GM18858 (cell line): ENCODE results near the gene ATG5.
A peak's percentile ranks its signal among the peaks of the same experiment; 100 is the strongest.

Source experiments
- ATAC-seq: cut with Tn5 transposase; IDR thresholded peaks from one replicate; pipeline ENCODE4 v1.9.1; 2021; ENCODE audit not compliant: unreplicated experiment

The ATG5 gene

GRCh38 chr6:106325336-106326178 lies at the start of gene ATG5:
Gene ATG5 (minus strand): TSS chr6:106325760. CDS start chr6:106316208, 9,552 bp downstream.
- ATAC-seq, result peak; percentile 90

- ATAC-seq, result no peak
Observed at GRCh38 chr6:106373502-106374239, 48.1 kb upstream of the ATG5 start.

GRCh38 chr6:106372838-106373501 lies 47.4 kb upstream of the ATG5 start:
- ATAC-seq, result no peak

- no peak for ATAC-seq
Observed at GRCh38 chr6:106370639-106371038, 45.1 kb upstream of the ATG5 start.

DNA sequence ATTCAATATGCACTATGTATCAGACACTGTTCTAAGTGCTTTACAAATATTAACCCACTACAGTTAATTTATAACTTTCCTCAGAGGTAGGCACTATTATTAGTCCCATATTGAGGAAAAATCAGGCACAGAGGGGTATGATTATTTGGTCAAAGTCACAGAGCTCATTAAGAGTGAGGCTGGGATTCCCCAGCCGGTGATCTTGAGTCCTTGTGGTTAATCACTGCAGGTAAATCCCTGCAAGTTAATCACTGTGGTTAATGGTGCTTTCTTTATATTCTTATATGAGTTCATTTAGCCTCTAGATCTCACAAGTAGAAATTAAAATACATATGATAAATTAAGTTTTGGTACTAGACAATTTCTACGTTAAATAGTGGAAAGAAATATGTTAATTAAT lies 44.2 kb upstream of the ATG5 start:
- ATAC-seq, result no peak

- ATAC-seq, result no peak
Observed at GRCh38 chr6:106363401-106364138, 38.0 kb upstream of the ATG5 start.

- no peak for ATAC-seq
Observed at GRCh38 chr6:106360989-106361430, 35.5 kb upstream of the ATG5 start.

DNA sequence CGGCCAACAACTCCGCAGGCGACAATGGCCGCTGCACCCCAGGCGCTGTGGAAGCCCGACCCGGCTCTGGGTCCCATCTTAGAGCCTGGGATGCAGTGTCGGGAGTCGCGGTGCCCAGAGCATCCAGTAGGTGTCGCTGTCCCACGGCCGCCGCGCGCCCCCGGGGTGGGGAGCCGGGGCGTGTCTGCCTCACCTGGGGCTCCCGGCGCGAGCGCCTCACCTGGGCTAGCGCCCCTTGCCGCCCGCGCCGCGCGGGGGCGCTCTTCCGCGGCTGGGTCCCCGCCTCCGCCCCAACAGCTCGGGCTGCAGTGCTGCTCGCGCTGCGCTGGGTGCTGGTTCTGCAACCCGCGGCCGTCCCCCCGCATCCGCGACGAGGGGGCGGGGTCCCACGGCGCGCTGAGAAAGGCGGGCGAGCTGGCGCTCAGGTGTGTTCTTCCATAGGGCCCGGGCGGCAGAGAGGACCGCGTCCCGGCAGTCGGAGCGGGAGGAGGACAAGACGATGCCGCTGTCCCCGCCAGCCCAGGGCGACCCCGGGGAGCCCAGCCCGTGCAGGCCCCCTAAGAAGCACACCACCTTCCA lies 34.9 kb upstream of the ATG5 start, which contains the start of gene CRYBG1:
Gene CRYBG1 (plus strand): TSS at position 308 of the 579 bp plus-strand sequence. CDS start 192 bp downstream, at position 500.
- ATAC-seq, result no peak

DNA sequence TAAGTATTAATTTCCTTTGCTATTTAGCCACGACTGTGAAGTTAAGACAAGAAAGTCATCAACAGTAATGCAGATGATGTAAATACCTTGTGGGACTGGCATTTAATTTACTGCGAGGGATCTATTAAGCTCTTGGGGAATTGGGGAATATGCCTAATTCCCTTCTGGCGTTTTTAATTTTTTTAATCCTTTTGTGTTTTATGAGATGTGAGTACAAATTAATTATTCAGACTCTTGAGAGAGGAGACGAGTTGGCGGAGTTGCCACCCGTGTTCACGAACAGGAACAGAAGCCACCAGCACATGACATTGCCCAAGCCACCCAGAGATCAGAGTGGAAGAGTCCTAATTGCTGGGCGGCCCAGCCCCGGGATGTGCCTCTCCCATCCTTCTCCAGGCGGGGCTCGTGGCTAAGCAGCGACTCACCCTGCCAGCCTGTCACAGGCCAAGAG lies 34.4 kb upstream of the ATG5 start:
- ATAC-seq, result no peak

DNA sequence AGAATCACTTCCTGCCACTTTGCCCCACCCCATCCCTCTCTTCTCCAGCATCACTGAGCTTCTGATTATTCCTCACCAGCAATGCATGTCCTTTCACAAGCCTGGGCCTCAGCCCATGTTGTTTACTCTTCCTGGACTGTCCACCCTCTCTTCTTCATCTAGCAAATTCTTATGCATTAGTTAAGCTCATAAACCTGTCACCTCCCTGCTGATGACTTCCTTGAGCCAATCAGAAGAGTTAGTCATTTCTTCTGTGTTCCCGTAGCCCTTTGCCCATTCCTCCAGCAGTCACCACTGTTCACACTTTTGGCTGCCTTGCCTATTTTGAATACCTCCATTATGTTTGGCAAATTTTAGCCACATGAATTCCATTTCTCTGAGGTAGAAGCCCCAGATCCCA lies 30.8 kb upstream of the ATG5 start:
- no peak for ATAC-seq

DNA sequence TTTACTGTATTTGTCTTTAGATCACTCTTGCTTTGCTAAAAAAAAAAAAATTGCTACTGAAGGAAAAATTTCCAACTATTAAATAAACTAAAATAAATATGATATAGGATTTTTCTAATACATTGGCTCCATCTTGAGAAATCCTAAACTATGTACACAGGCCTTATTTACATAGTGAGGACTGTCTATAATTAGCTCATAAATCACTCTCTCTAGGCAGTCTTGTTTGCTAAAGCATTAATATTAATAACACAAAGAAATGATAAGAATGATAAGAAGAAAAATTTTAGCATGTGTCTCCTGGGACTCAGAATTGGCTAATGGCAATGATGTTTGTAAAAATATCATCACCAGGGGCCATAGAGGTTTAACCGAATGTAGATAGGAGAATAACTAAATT lies 21.7 kb upstream of the ATG5 start:
- ATAC-seq, result no peak

GRCh38 chr6:106339334-106340029 lies 13.9 kb upstream of the ATG5 start:
- ATAC-seq, result no peak

- ATAC-seq, result no peak
Observed at GRCh38 chr6:106334646-106335448, 9.3 kb upstream of the ATG5 start.

- no peak for ATAC-seq
Observed at GRCh38 chr6:106324726-106325335, 729 bp downstream of the ATG5 start.

DNA sequence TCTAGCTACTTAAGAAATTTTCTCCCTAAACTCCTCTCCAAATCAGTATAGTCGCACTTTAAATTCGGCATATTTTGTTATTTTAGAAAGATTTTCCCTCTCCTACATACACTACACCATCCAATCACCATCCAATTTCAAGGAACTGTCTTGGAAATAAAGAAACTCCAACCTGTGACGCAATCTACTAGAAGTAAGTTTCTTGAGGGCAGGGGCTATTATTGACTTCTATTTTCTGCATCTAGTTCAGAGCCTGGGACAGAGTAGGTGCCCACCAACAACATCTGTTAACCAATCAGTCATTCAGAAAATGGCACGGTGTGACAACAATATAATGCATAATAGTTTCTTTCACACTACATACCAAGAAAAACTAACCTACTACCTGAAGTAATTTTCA lies 3.6 kb downstream of the ATG5 start:
- ATAC-seq, result no peak

GRCh38 chr6:106318851-106319250 lies 6.7 kb downstream of the ATG5 start:
- ATAC-seq, result no peak

- ATAC-seq, result no peak
Observed at GRCh38 chr6:106318061-106318460, 7.5 kb downstream of the ATG5 start.

GRCh38 chr6:106316375-106316766 lies 9.2 kb downstream of the ATG5 start:
- no peak for ATAC-seq
